ENCODE measurements around the gene ELN. TPM values are rescaled to one million over a fixed set of nuclear protein-coding genes. Genes with fewer than 3 reads are reported as not detected.
A peak's percentile ranks its signal among the peaks of the same experiment; 100 is the strongest.

Gene ELN
- total and polyA plus RNA-seq, 9 of the 15 experiments (the other 6 are each of a cell fraction or from before 2014, with no cell fraction given) = 0.20 TPM; not detected in 8

DNA sequence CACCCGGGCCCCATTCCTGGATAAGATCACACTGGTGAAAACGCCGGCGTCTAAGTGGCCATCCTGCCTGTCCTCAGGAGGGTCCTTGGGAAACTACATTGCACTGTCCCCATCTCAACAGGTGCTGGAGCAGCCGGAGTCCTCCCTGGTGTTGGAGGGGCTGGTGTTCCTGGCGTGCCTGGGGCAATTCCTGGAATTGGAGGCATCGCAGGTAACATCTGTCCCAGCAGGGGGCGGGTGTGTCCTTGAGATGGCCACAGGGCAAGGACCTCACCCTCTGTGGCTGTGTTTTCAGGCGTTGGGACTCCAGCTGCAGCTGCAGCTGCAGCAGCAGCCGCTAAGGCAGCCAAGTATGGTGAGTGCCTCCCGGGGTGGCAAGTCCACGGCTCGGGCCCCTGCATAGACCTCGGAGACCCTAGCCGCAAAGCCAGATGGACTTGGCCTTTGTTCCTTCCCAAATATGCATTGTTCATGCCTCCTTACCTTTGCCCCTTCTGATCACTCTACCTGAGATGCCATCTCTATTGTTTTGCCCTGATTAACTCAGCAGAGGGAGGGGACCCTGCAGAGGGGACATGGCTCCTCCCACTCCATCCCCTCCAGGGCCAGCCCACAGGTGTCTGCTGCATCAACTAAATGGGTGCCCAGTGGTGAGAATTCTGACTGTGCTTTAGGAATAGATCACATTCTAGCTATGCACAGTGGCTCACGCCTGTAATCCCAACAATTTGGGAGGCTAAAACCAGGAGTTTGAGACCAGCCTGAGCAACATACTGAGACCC lies 23.8 kb downstream of the ELN start (continued):
- TF ChIP-seq FOXK2 (conservative IDR thresholded peaks at IDR 0.05 in 1 of 2, IDR thresholded peaks at IDR 0.05 in 1 of 2; ENCODE audit: low read depth in 2 of 2) (no peak), RHOXF2B (CRISPR knock-in tag; conservative IDR thresholded peaks at IDR 0.05) (no peak), BRD4 (IDR thresholded peaks at IDR 0.05) (no peak), RB1 (IDR thresholded peaks at IDR 0.05; ENCODE audit: low read depth) (peak; percentile 53; the same call in 1 of the 2 replicates), CBFA2T3 (IDR thresholded peaks at IDR 0.05) (peak; percentile 70), CHD1 (IDR thresholded peaks at IDR 0.05; ENCODE audit: low read length) (no peak), SPI1 (IDR thresholded peaks at IDR 0.05; ENCODE audit: borderline replicate concordance, low read depth, low read length) (no peak), HES1 (IDR thresholded peaks at IDR 0.05; ENCODE audit: low read depth) (no peak), C11orf30 (IDR thresholded peaks at IDR 0.05; ENCODE audit: low read depth) (no peak), ARHGAP35 (IDR thresholded peaks at IDR 0.05; ENCODE audit: partially characterized antibody) (no peak), TCF3 (CRISPR knock-in tag; IDR thresholded peaks at IDR 0.05) (peak; percentile 54; the same call in 1 of the 2 replicates), GATA2 (CRISPR knock-in tag; IDR thresholded peaks at IDR 0.05) (peak; percentile 52; the same call in 1 of the 2 replicates), ZBTB43 (CRISPR knock-in tag; IDR thresholded peaks at IDR 0.05) (no peak), TBL1XR1 (IDR thresholded peaks at IDR 0.05; ENCODE audit: low read length in 2 of 2) (no peak), ZNF778 (CRISPR knock-in tag; IDR thresholded peaks at IDR 0.05) (no peak), ZNF57 (CRISPR knock-in tag; IDR thresholded peaks at IDR 0.05) (no peak), ZNF143 (CRISPR knock-in tag; IDR thresholded peaks at IDR 0.05) (no peak)
- TF ChIP-seq, protein P1, sequence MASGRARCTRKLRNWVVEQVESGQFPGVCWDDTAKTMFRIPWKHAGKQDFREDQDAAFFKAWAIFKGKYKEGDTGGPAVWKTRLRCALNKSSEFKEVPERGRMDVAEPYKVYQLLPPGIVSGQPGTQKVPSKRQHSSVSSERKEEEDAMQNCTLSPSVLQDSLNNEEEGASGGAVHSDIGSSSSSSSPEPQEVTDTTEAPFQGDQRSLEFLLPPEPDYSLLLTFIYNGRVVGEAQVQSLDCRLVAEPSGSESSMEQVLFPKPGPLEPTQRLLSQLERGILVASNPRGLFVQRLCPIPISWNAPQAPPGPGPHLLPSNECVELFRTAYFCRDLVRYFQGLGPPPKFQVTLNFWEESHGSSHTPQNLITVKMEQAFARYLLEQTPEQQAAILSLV (tag; IDR thresholded peaks at IDR 0.05) = no peak
- TF ChIP-seq, protein P2, sequence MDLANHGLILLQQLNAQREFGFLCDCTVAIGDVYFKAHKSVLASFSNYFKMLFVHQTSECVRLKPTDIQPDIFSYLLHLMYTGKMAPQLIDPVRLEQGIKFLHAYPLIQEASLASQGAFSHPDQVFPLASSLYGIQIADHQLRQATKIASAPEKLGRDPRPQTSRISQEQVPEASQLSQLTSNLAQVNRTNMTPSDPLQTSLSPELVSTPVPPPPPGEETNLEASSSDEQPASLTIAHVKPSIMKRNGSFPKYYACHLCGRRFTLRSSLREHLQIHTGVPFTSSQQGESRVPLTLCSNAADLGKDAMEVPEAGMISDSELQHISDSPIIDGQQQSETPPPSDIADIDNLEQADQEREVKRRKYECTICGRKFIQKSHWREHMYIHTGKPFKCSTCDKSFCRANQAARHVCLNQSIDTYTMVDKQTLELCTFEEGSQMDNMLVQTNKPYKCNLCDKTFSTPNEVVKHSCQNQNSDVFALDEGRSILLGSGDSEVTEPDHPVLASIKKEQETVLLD (IDR thresholded peaks at IDR 0.05) = peak; percentile 24; the same call in 1 of the 2 replicates
- TF ChIP-seq, protein P3, sequence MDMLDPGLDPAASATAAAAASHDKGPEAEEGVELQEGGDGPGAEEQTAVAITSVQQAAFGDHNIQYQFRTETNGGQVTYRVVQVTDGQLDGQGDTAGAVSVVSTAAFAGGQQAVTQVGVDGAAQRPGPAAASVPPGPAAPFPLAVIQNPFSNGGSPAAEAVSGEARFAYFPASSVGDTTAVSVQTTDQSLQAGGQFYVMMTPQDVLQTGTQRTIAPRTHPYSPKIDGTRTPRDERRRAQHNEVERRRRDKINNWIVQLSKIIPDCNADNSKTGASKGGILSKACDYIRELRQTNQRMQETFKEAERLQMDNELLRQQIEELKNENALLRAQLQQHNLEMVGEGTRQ (CRISPR knock-in tag; IDR thresholded peaks at IDR 0.05) = no peak
- TF ChIP-seq, protein P4, sequence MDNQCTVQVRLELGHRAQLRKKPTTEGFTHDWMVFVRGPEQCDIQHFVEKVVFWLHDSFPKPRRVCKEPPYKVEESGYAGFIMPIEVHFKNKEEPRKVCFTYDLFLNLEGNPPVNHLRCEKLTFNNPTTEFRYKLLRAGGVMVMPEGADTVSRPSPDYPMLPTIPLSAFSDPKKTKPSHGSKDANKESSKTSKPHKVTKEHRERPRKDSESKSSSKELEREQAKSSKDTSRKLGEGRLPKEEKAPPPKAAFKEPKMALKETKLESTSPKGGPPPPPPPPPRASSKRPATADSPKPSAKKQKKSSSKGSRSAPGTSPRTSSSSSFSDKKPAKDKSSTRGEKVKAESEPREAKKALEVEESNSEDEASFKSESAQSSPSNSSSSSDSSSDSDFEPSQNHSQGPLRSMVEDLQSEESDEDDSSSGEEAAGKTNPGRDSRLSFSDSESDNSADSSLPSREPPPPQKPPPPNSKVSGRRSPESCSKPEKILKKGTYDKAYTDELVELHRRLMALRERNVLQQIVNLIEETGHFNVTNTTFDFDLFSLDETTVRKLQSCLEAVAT (IDR thresholded peaks at IDR 0.05) = no peak
